NCI-H1092 (cell line): Measurements from ENCODE around the gene VSIG4.
"Not testable (repeated sequence)": the region's sequence is repeated elsewhere in the genome, so short reads cannot be mapped to it uniquely, and the experiment has no call there.

Experiments used
- DNase-seq: peaks from one replicate; lab custom pipeline; 2025; lab: John Stamatoyannopoulos, UW

The VSIG4 gene

DNA sequence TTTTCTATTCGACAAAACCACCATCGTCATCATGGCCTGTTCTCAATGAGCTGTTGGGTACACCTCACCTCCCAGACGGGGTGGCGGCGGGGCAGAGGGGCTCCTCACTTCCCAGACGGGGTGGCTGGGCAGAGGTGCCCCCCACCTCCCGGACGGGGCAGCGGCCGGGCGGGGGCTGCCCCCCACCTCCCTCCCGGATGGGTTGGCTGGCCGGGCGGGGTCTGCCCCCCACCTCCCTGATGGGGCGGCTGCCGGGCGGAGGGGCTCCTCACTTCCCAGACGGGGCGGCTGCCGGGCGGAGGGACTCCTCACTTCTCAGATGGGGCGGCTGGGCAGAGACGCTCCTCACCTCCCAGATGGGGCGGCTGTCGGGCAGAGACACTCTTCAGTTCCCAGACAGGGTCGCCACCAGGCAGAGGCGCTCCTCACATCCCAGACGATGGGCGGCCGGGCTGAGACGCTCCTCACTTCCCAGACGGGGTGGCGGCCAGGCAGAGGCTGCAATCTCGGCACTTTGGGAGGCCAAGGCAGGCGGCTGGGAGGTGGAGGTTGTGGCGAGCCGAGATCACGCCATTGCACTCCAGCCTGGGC is 64.6 kb downstream of the VSIG4 start:
- DNase-seq: not testable (repeated sequence)
